Right atrium auricular region (tissue), 2 donors: Measurements from ENCODE around the gene TMEM95. TPM values are rescaled to one million over a fixed set of nuclear protein-coding genes. Genes with fewer than 3 reads are reported as not detected.

Source experiments
- DNase-seq: peaks from one replicate; pipeline ENCODE4 v3.0.0-alpha.2; 2019; ENCODE audit warnings: low spot score
- H3K27ac ChIP-seq, 2 donors: fragments of 200-600 bp; sonication (generic); 1 replicate in 1 of 2; 2 replicates in 1 of 2; pipeline ENCODE4 v1.5.1; 2016 to 2019
- H3K27me3 ChIP-seq, 2 donors: fragments of 200-600 bp; sonication (generic); one replicate each; pipeline versions ENCODE4 v1.5.1 to v1.6.0; 2017 to 2019
- H3K36me3 ChIP-seq: fragments of 200-600 bp; sonication (generic); one replicate; pipeline ENCODE4 v1.5.1; 2016
- H3K4me1 ChIP-seq, 2 donors: fragments of 200-600 bp; sonication (generic); one replicate each; pipeline versions ENCODE4 v1.5.1 to v1.6.0; 2017 to 2019
- H3K4me3 ChIP-seq, 2 donors: fragments of 200-600 bp; sonication (generic); 1 replicate in 1 of 2; 2 replicates in 1 of 2; pipeline ENCODE4 v1.5.1; 2017 to 2019; ENCODE audit warnings: mild to moderate bottlenecking in 1 of 2, moderate library complexity in 1 of 2
- H3K9me3 ChIP-seq, 2 donors: fragments of 200-600 bp; sonication (generic); one replicate each; pipeline ENCODE4 v1.5.1; 2019
- CTCF ChIP-seq, 2 donors: fragments of 200-600 bp; sonication (generic); IDR thresholded peaks; one replicate each; pipeline ENCODE4 v1.5.1; 2019; ENCODE audit warnings: antibody characterized with exemption in 2 of 2
- total RNA-seq, 2 donors: library from RNA; depleted of rRNA; stranded (reverse); fragments of >200 nt; gene quantifications; one replicate each; pipeline ENCODE4 v1.1.0, GENCODE V29; 2016

TMEM95 gene
- total RNA-seq, 2 donors from 2014 or later: not detected

- Histone ChIP-seq H3K36me3 (no peaks in the 10 kb centered on the region), H3K4me3 (peak within 1 kb of the TSS; percentile 68 to 73), H3K27me3 (no peaks in the 10 kb centered on the region), H3K4me1 (peaks cover 0 to 74% of the 10 kb centered on the region in 2 donors), H3K27ac (peak within 1 kb of the TSS; percentile 96 to 98), H3K9me3 (no peaks in the 10 kb centered on the region)
- DNase-seq: peak; percentile 93
- TF ChIP-seq CTCF (IDR thresholded peaks at IDR 0.05): peak; percentile 26 to 67
Measured at GRCh38 chr17:7351665-7352502, 3.1 kb upstream of the TMEM95 start, which contains the start of gene KCTD11. KCTD11 (plus strand) TSS chr17:7352162.

- H3K36me3 ChIP-seq: no peaks in the 10 kb centered on the region
- peak overlapping the region; percentile 96 to 98 for H3K27ac ChIP-seq
- peaks cover 0 to 74% of the 10 kb centered on the region in 2 donors for H3K4me1 ChIP-seq
- TF ChIP-seq CTCF (IDR thresholded peaks at IDR 0.05): no peak
- no peak for DNase-seq
- no peaks in the 10 kb centered on the region for H3K27me3 ChIP-seq
- no peaks in the 10 kb centered on the region for H3K9me3 ChIP-seq
- H3K4me3 ChIP-seq: peak overlapping the region; percentile 68 to 73
Measured at GRCh38 chr17:7352503-7352889, 2.5 kb upstream of the TMEM95 start.

GRCh38 chr17:7352910-7353635, 1.9 kb upstream of the TMEM95 start:
- Histone ChIP-seq H3K27me3 (no peaks in the 10 kb centered on the region), H3K36me3 (no peaks in the 10 kb centered on the region), H3K27ac (peak overlapping the region; percentile 96 to 98), H3K4me1 (peaks cover 0 to 73% of the 10 kb centered on the region in 2 donors), H3K4me3 (peak overlapping the region; percentile 68 to 73), H3K9me3 (no peaks in the 10 kb centered on the region)
- no peak for DNase-seq
- TF ChIP-seq CTCF (IDR thresholded peaks at IDR 0.05): no peak

GRCh38 chr17:7354262-7354843, 603 bp upstream of the TMEM95 start:
- Histone ChIP-seq H3K36me3 (no peaks in the 10 kb centered on the region), H3K9me3 (no peaks in the 10 kb centered on the region), H3K27ac (no peak overlapping the region)

GRCh38 chr17:7355573-7355972, 617 bp downstream of the TMEM95 start:
- Histone ChIP-seq H3K36me3 (no peaks in the 10 kb centered on the region), H3K27ac (no peak overlapping the region), H3K4me1 (peaks cover 0 to 48% of the 10 kb centered on the region in 2 donors), H3K4me3 (no peak overlapping the region), H3K9me3 (no peaks in the 10 kb centered on the region), H3K27me3 (no peaks in the 10 kb centered on the region)
- no peak for TF ChIP-seq CTCF (IDR thresholded peaks at IDR 0.05)
- DNase-seq: no peak

More at GRCh38 chr17:7354262-7354843, 603 bp upstream of the TMEM95 start:
- H3K4me3 ChIP-seq: no peak overlapping the region
- no peaks in the 10 kb centered on the region for H3K27me3 ChIP-seq
- peaks cover 0 to 60% of the 10 kb centered on the region in 2 donors for H3K4me1 ChIP-seq
- no peak for TF ChIP-seq CTCF (IDR thresholded peaks at IDR 0.05)
- no peak for DNase-seq
